22Rv1 (cell line): Measurements from ENCODE around the gene FRAT2.

Experiments
- CTCF ChIP-seq: fragments of 450-650 bp; IDR thresholded peaks from 2 replicates; pipeline ENCODE4 v1.5.1; 2017; ENCODE audit warnings: mild to moderate bottlenecking
- ZFX ChIP-seq: fragments of 450-650 bp; IDR thresholded peaks from 2 replicates; pipeline ENCODE4 v1.6.1; 2017; ENCODE audit warnings: antibody characterized with exemption, borderline replicate concordance

- TF ChIP-seq CTCF (no peak), ZFX (no peak)
These were observed 41.7 kb downstream of the FRAT2 start for GRCh38 chr10:97292862-97293198.
